HCT116 (cell line): Measurements from ENCODE around the gene MPPED1. TPM values are rescaled to one million over a fixed set of nuclear protein-coding genes. Genes with fewer than 3 reads are reported as not detected.

Experiments
- ATAC-seq: fragments of 200-7000 bp; cut with Tn5 transposase; 2 replicates; pipeline ENCODE4 v1.9.1; 2020; ENCODE audit warnings: mild to moderate bottlenecking, moderate library complexity
- BruUV-seq: library from RNA; stranded (reverse); fragments of 400-500 nt; replicated peaks from 2 replicates; lab custom pipeline; 2021; lab: Mats Ljungman, UMichigan
- CTCF ChIA-PET: fragments of 300-600 bp; sonication (Branson Sonifier 250); formaldehyde crosslinking; loops from one replicate; lab custom pipeline; 2021; ENCODE audit warnings: antibody characterized with exemption; lab: Charles Lee
- POLR2A ChIA-PET: fragments of 300-600, 350-600 bp; sonication (Branson Sonifier 250); formaldehyde crosslinking; loops from one replicate; lab custom pipeline; 2021; ENCODE audit warnings: antibody characterized with exemption; lab: Charles Lee
- RAD21 ChIA-PET, 2 experiments: fragments of 300-600 bp; sonication (Branson Sonifier 250); formaldehyde crosslinking; loops; one replicate each; lab custom pipeline; 2023; ENCODE audit warnings: low total read pairs in 2 of 2; ENCODE audit not compliant: uncharacterized antibody in 2 of 2, unreplicated experiment in 2 of 2, low non-redundant PET in 1 of 2; lab: Charles Lee
- DNase-seq: peaks from one replicate; pipeline ENCODE4 v3.0.0-alpha.2; 2010; ENCODE audit warnings: low read depth, low spot score
- H2AFZ ChIP-seq: fragments of 200-600 bp; shearing (Covaris generic), sonication (generic); 2 replicates; pipeline ENCODE4 v1.6.1; 2017; ENCODE audit warnings: low read depth, mixed run types, mixed read lengths, antibody characterized with exemption, low read length; ENCODE audit not compliant: poor library complexity, severe bottlenecking
- H3K27ac ChIP-seq: 2 replicates; pipeline ENCODE4 v1.5.1; 2012; ENCODE audit warnings: low read depth, low read length
- H3K27me3 ChIP-seq: fragments of 200-600 bp; sonication (generic); 2 replicates; pipeline ENCODE4 v1.6.1; 2016; ENCODE audit warnings: mixed run types, low read length, mixed read lengths; ENCODE audit not compliant: insufficient read depth
- H3K36me3 ChIP-seq, 2 experiments: fragments of 200-500 bp in 1 of 2; fragments of 200-600 bp in 1 of 2; sonication (Bioruptor generic) in 1 of 2; sonication (generic) in 1 of 2; 2 replicates each; pipeline versions ENCODE4 v1.5.1 to v1.6.1; 2014 to 2016; ENCODE audit warnings: low read length in 2 of 2, inconsistent platforms in 1 of 2, mixed read lengths in 1 of 2, mixed run types in 1 of 2; ENCODE audit not compliant: insufficient read depth in 2 of 2, control insufficient read depth in 1 of 2
- H3K4me1 ChIP-seq, 2 experiments: fragments of 200-600 bp in 1 of 2; sonication (generic) in 1 of 2; 2 replicates each; pipeline versions ENCODE4 v1.5.1 to v1.6.1; 2012 to 2017; ENCODE audit warnings: low read length in 2 of 2, inconsistent platforms in 1 of 2, mild to moderate bottlenecking in 1 of 2, mixed read lengths in 1 of 2, mixed run types in 1 of 2, moderate library complexity in 1 of 2; ENCODE audit not compliant: insufficient read depth in 2 of 2, control insufficient read depth in 1 of 2
- H3K4me2 ChIP-seq: fragments of 200-600 bp; sonication (generic); 2 replicates; pipeline ENCODE4 v1.6.1; 2017; ENCODE audit warnings: mixed run types, low read length, mixed read lengths
- H3K4me3 ChIP-seq, 2 experiments: fragments of 200-600 bp in 1 of 2; sonication (generic) in 1 of 2; replicated peaks in 1 of 2; 2 replicates each; pipeline ENCODE4 v1.5.1; 2011 to 2016; ENCODE audit warnings: low read length in 2 of 2, control low read depth in 1 of 2, low read depth in 1 of 2, mild to moderate bottlenecking in 1 of 2, mixed read lengths in 1 of 2, mixed run types in 1 of 2
- H3K79me2 ChIP-seq: fragments of 200-600 bp; sonication (generic); 2 replicates; pipeline ENCODE4 v1.6.1; 2017; ENCODE audit warnings: mild to moderate bottlenecking, mixed run types, low read length, moderate library complexity, mixed read lengths; ENCODE audit not compliant: insufficient read depth
- H3K9ac ChIP-seq: fragments of 200-600 bp; sonication (generic); 2 replicates; pipeline ENCODE4 v1.6.1; 2016; ENCODE audit warnings: low read length, mixed read lengths
- H3K9me2 ChIP-seq: fragments of 200-600 bp; sonication (generic), shearing (Covaris generic); 2 replicates; pipeline ENCODE4 v1.6.1; 2017; ENCODE audit warnings: mixed run types, mild to moderate bottlenecking, moderate library complexity; ENCODE audit not compliant: insufficient read depth
- H3K9me3 ChIP-seq, 2 experiments: fragments of 200-500 bp in 1 of 2; fragments of 200-600 bp in 1 of 2; sonication (Bioruptor generic) in 1 of 2; sonication (generic) in 1 of 2; 2 replicates each; pipeline ENCODE4 v1.6.1; 2014 to 2017; ENCODE audit warnings: low read length in 2 of 2, mixed read lengths in 2 of 2, inconsistent platforms in 1 of 2, low read depth in 1 of 2, mild to moderate bottlenecking in 1 of 2, mixed run types in 1 of 2, moderate library complexity in 1 of 2; ENCODE audit not compliant: control insufficient read depth in 1 of 2, insufficient read depth in 1 of 2
- H4K20me1 ChIP-seq: fragments of 200-600 bp; sonication (generic), shearing (Covaris generic); 2 replicates; pipeline ENCODE4 v1.6.1; 2017; ENCODE audit warnings: mixed run types, mild to moderate bottlenecking, moderate library complexity; ENCODE audit not compliant: insufficient read depth
- EZH2 ChIP-seq: fragments of 200-600 bp; sonication (generic); IDR thresholded peaks from 2 replicates; pipeline ENCODE4 v1.6.1; 2017; ENCODE audit warnings: antibody characterized with exemption, mixed run types
- ZBTB33 ChIP-seq: IDR thresholded peaks from 2 replicates; pipeline ENCODE4 v1.6.1; 2011; ENCODE audit warnings: mild to moderate bottlenecking, low read length, moderate library complexity; ENCODE audit not compliant: insufficient replicate concordance; ENCODE audit errors: extremely low read depth
- ZFX ChIP-seq: fragments of 450-650 bp; IDR thresholded peaks from 2 replicates; pipeline ENCODE4 v1.6.1; 2017
- intact Hi-C: fragments of 100-400 bp; cut with micrococcal nuclease; formaldehyde crosslinking; loops from 2 replicates; pipeline ENCODE4 v1.10.0; 2022
- total RNA-seq: library from RNA; stranded (reverse); gene quantifications from one replicate; pipeline ENCODE4 v1.2.1, GENCODE V29; 2021; ENCODE audit not compliant: unreplicated experiment
- TF ChIP-seq, protein P1 (sequence below): IDR thresholded peaks from 2 replicates; pipeline ENCODE4 v1.6.1; 2012; ENCODE audit warnings: low read depth

The MPPED1 gene
- total RNA-seq, 1 experiment from 2014 or later = not detected

- Histone ChIP-seq H3K9me2 (no peaks in the 10 kb centered on the region), H3K4me3 (no peak overlapping the region), H3K79me2 (no peaks in the 10 kb centered on the region), H3K4me1 (no peaks in the 10 kb centered on the region), H3K36me3 (no peaks in the 10 kb centered on the region), H4K20me1 (no peaks in the 10 kb centered on the region), H3K27ac (no peak overlapping the region), H3K4me2 (no peak overlapping the region), H3K27me3 (peaks cover 17% of the 10 kb centered on the region), H3K9me3 (no peaks in the 10 kb centered on the region), H2AFZ (no peak overlapping the region), H3K9ac (no peak overlapping the region)
- no peak for DNase-seq
- CTCF ChIA-PET = interaction anchor here (2.5 kb wide), 1 partner anchor 19 kb away, joined by 8 read pairs; no protein-coding TSS in a partner anchor
- TF ChIP-seq EZH2 = no peak
- TF ChIP-seq, protein P1, sequence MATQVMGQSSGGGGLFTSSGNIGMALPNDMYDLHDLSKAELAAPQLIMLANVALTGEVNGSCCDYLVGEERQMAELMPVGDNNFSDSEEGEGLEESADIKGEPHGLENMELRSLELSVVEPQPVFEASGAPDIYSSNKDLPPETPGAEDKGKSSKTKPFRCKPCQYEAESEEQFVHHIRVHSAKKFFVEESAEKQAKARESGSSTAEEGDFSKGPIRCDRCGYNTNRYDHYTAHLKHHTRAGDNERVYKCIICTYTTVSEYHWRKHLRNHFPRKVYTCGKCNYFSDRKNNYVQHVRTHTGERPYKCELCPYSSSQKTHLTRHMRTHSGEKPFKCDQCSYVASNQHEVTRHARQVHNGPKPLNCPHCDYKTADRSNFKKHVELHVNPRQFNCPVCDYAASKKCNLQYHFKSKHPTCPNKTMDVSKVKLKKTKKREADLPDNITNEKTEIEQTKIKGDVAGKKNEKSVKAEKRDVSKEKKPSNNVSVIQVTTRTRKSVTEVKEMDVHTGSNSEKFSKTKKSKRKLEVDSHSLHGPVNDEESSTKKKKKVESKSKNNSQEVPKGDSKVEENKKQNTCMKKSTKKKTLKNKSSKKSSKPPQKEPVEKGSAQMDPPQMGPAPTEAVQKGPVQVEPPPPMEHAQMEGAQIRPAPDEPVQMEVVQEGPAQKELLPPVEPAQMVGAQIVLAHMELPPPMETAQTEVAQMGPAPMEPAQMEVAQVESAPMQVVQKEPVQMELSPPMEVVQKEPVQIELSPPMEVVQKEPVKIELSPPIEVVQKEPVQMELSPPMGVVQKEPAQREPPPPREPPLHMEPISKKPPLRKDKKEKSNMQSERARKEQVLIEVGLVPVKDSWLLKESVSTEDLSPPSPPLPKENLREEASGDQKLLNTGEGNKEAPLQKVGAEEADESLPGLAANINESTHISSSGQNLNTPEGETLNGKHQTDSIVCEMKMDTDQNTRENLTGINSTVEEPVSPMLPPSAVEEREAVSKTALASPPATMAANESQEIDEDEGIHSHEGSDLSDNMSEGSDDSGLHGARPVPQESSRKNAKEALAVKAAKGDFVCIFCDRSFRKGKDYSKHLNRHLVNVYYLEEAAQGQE = no peak
- TF ChIP-seq ZFX = no peak
- TF ChIP-seq ZBTB33 = no peak
- POLR2A ChIA-PET = no interaction called here
- no TSS peak for BruUV-seq
- no peak for ATAC-seq
- intact Hi-C loops = no loop called here
- RAD21 ChIA-PET = no interaction called here
These were observed 45.9 kb upstream of the MPPED1 start for GRCh38 chr22:43365715-43366440.
